GM19438 (cell line): ENCODE measurements around the gene P3H4.

ENCODE experiments used
- ATAC-seq: cut with Tn5 transposase; IDR thresholded peaks from one replicate; pipeline ENCODE4 v1.9.1; 2021; ENCODE audit warnings: low read depth; ENCODE audit not compliant: unreplicated experiment

Gene P3H4

GRCh38 chr17:41773731-41774193 is 38.0 kb downstream of the P3H4 start:
- ATAC-seq = no peak

DNA sequence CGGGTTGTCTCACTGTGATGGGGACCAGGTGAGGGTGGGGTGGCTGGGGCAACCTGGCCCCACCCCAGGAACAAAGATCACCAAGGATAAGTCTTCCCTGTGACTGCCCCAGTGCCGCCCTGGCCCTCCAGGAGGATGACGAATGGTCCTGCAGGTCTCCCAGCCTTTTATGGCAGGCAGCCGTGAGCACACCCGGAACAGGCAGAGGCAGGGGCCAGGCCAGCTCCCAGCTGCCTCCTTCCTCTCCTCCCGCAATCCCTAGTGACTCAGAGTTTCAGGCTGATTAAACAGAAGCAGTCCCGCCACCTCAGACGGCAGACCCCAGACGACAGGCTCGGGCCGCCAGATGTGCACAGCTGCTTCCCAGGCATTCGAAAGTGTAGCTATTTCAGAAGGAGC is 38.6 kb downstream of the P3H4 start:
- ATAC-seq = no peak

DNA sequence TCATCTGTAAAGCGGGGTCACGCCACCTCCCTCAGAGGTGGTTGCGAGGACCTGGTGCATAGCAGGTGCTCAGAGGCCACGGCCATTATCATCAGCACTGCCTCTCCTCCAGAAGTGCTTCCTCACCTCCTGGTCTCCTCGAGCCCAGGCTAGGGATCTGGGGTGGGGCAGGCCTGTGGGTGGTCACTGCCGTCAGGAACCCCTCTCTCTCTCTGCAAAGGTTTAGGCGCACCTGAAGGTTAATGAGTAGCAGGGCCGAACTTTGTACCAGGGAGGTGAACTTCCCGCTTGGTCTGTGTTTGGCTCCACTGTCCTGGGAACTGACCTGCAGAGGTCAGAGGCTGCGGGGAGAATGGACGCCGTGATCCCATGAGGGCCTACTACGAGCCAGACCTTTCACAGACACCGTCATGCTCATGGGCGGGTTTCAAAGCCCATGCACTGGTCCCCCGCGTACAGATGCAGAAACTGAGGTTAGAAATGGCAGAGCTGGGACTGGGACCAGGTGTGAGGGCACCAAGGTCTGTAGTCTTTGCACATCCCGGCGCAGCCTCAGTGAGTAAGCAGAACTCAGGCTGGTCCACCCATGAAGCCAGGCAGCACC is 39.1 kb downstream of the P3H4 start:
- no peak for ATAC-seq

DNA sequence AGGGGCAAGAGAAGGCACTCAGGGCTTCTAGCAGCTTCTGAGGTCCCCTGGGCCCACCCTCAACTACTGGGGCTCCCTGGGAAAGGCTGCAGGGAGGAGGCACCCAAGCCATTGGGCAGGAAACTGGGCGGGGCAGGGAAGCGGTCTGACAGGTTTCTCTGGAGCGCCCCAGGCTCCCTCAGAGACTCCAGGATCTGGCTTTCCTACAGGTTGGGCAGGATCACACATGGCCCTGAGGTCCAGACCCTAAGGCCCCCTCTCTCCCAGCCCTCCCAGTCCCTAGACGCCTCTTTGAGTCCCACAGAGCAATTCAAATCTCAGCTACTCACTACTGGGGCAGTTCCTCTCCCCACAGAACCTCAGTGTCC is 39.5 kb downstream of the P3H4 start:
- ATAC-seq = no peak

GRCh38 chr17:41771389-41772206 is 40.2 kb downstream of the P3H4 start:
- ATAC-seq = no peak

DNA sequence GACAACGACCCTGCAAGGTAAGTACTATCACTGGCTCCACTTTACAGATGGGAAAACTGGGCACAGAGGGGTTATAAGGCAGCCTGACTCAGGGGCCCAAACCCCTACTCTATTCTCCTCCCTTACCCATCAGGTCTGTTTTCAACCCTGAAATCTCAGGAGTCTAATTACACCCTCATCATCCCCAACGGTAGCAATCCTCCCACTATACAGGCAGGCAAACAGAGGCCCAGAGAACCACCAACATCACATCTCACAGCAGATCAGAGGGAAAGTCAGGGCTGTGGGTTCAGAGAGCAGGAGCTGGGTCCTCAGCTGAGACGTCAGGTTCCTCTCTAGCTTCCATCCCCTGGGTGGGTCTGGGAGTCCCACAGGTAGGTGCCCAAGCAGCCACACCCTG is 41.8 kb downstream of the P3H4 start:
- no peak for ATAC-seq

GRCh38 chr17:41769346-41769862 is 42.3 kb downstream of the P3H4 start:
- ATAC-seq = no peak

DNA sequence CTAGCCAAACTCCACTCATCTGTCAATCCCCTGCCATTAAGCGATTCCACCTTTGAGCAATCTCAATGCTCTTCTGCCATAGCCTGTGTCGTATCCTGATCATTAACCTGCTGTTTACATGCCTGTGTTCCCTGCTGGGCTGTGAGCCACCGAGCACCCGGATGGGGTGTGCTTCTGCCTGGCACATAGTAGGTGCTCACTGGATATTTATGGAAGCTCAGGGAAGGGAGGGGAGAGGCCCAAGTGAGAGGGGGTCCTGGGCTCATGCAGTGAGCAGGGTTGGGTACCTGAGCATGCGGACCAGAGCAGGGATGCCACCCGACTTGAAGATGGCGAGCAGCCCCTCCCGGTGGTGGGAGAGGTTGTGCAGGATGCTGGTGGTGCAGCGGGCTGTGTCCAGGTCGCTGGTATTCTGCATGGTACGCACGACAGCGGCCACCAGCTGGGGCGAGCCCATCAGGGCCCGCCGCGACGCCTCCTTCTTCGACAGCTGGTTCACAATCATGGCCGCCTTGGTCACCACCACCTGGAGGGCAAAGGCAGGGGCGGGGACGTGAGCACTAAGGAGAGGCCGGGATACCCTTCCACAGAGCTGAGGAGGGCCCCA is 43.0 kb downstream of the P3H4 start:
- ATAC-seq = no peak

- ATAC-seq = no peak
Observed at GRCh38 chr17:41767324-41768042, 44.3 kb downstream of the P3H4 start.

DNA sequence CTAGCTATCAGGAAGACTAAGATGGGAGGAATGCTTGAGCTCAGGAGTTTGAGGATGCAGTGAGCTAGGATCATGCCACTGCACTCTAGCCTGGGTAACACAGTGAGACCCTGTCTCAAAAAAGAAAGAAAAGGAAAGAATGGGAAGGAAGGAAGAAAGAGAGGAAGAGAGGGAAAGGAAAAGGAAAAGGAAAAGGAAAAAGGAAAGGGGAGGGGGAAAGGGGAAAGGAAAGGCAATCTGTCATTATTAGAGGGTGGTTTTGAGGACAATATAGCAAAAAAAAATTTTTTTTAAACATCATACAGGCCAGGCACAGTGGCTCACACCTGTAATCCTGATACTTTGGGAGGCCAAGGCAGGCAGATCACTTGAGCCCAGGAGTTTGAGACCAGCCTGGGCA is 45.6 kb downstream of the P3H4 start:
- no peak for ATAC-seq

DNA sequence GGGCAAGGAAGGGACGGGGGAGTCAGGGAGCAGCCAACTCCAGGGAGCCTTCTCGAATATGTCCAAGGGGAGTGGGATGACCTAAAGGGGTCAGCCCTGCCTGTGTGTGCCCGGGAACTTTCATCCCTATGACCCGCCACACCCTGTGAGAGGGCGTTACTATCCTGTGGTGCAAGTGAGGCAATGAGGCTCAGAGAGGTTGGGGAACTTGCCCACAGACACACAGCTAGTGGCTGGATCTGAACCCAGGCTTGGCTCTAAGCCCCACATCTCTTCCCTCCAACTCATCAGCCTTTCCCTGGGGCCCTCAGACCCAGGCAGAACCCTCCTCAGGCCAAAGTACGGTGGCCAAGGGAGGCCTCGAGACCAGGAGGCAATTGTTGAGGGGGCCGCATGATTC is 48.4 kb downstream of the P3H4 start:
- no peak for ATAC-seq

- ATAC-seq = no peak
Observed at GRCh38 chr17:41762841-41763240, 48.9 kb downstream of the P3H4 start.

GRCh38 chr17:41762391-41762790 is 49.4 kb downstream of the P3H4 start:
- ATAC-seq = no peak

GRCh38 chr17:41760878-41761277 is 50.9 kb downstream of the P3H4 start:
- ATAC-seq = no peak

- ATAC-seq = no peak
Observed at GRCh38 chr17:41758601-41759000, 53.1 kb downstream of the P3H4 start.

DNA sequence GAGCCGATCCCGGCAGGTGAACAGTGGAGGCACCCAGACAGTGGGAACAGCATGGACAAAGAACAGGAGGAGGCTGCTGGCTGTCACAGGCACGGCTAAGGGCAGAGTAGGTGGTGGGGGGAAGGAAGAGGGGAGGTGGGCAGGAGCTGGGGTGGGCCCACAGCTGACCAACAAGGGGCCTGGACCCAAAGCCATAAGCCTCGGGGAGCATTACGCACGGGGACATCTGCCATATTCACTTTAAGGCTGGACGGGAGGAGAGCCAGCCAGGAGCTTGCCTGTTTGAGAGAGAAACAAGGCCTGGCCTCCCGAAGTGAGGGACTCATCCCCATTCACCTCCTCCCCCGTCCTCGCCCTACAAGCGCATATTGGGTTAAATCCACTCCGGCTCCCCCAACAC is 57.7 kb downstream of the P3H4 start:
- no peak for ATAC-seq
